Parathyroid adenoma (tissue), 2 donors: Measurements from ENCODE around the gene TBC1D17.

Experiments used
- H2AFZ ChIP-seq: fragments of 300-600 bp; sonication (generic); one replicate; pipeline ENCODE4 v1.7.0; 2017; ENCODE audit warnings: antibody characterized with exemption, mild to moderate bottlenecking
- H3K27ac ChIP-seq: fragments of 300-600 bp; sonication (generic); one replicate; pipeline ENCODE4 v1.7.0; 2017
- H3K27me3 ChIP-seq: fragments of 300-600 bp; sonication (generic); one replicate; pipeline ENCODE4 v1.7.0; 2017; ENCODE audit warnings: low read length; ENCODE audit not compliant: control insufficient read depth, insufficient read depth
- H3K36me3 ChIP-seq: fragments of 300-600 bp; sonication (generic); one replicate; pipeline ENCODE4 v1.7.0; 2017; ENCODE audit warnings: low read length; ENCODE audit not compliant: control insufficient read depth, insufficient read depth
- H3K4me1 ChIP-seq: fragments of 300-600 bp; sonication (generic); one replicate; pipeline ENCODE4 v1.7.0; 2017; ENCODE audit warnings: control low read depth
- H3K4me2 ChIP-seq: fragments of 300-600 bp; sonication (generic); one replicate; pipeline ENCODE4 v1.7.0; 2017; ENCODE audit warnings: low read length
- H3K4me3 ChIP-seq: fragments of 300-600 bp; sonication (generic); one replicate; pipeline ENCODE4 v1.7.0; 2017; ENCODE audit warnings: low read depth, low read length
- H3K79me2 ChIP-seq: fragments of 300-600 bp; sonication (generic); one replicate; pipeline ENCODE4 v1.7.0; 2017; ENCODE audit warnings: control low read depth
- H3K9ac ChIP-seq: fragments of 300-600 bp; sonication (generic); one replicate; pipeline ENCODE4 v1.7.0; 2017; ENCODE audit warnings: mild to moderate bottlenecking
- H3K9me3 ChIP-seq: fragments of 300-600 bp; sonication (generic); one replicate; pipeline ENCODE4 v1.7.0; 2017; ENCODE audit warnings: low read length; ENCODE audit not compliant: control insufficient read depth
- CTCF ChIP-seq: fragments of 300-600 bp; sonication (generic); IDR thresholded peaks from one replicate; pipeline ENCODE4 v1.7.0; 2017; ENCODE audit warnings: antibody characterized with exemption, mild to moderate bottlenecking
- donor health status: primary hyperparathyroidism.

Gene TBC1D17

GRCh38 chr19:49889038-49889686 lies 11.7 kb downstream of the TBC1D17 start:
- no peak for TF ChIP-seq CTCF
- no peaks in the 10 kb centered on the region for H3K79me2 ChIP-seq
- no peak overlapping the region for H3K4me3 ChIP-seq
- no peaks in the 10 kb centered on the region for H3K27me3 ChIP-seq
- no peak overlapping the region for H2AFZ ChIP-seq
- no peaks in the 10 kb centered on the region for H3K4me1 ChIP-seq
- no peak overlapping the region for H3K27ac ChIP-seq
- H3K9me3 ChIP-seq: no peaks in the 10 kb centered on the region
- no peak overlapping the region for H3K4me2 ChIP-seq
- no peak overlapping the region for H3K9ac ChIP-seq
- no peaks in the 10 kb centered on the region for H3K36me3 ChIP-seq

- Histone ChIP-seq H3K27me3 (no peaks in the 10 kb centered on the region), H3K27ac (no peak overlapping the region), H2AFZ (peak overlapping the region; percentile 50), H3K79me2 (no peaks in the 10 kb centered on the region), H3K9ac (no peak overlapping the region), H3K4me2 (peak overlapping the region; percentile 59), H3K9me3 (no peaks in the 10 kb centered on the region), H3K4me3 (no peak overlapping the region), H3K4me1 (no peaks in the 10 kb centered on the region), H3K36me3 (no peaks in the 10 kb centered on the region)
- peak; percentile 71 for TF ChIP-seq CTCF
Observed at GRCh38 chr19:49889687-49890348, 12.3 kb downstream of the TBC1D17 start.

- Histone ChIP-seq H3K4me1 (no peaks in the 10 kb centered on the region), H3K36me3 (no peaks in the 10 kb centered on the region), H3K79me2 (no peaks in the 10 kb centered on the region), H3K9ac (no peak overlapping the region), H3K4me3 (no peak overlapping the region), H3K27ac (no peak overlapping the region), H3K4me2 (peak overlapping the region; percentile 59), H3K27me3 (no peaks in the 10 kb centered on the region), H2AFZ (peak overlapping the region; percentile 50), H3K9me3 (no peaks in the 10 kb centered on the region)
- TF ChIP-seq CTCF: no peak
Observed at GRCh38 chr19:49890349-49891311, 13.1 kb downstream of the TBC1D17 start.

GRCh38 chr19:49891393-49891792 lies 13.9 kb downstream of the TBC1D17 start:
- Histone ChIP-seq H3K4me2 (no peak overlapping the region), H2AFZ (no peak overlapping the region), H3K79me2 (no peaks in the 10 kb centered on the region), H3K36me3 (no peaks in the 10 kb centered on the region), H3K4me3 (no peak overlapping the region), H3K27ac (no peak overlapping the region), H3K4me1 (no peaks in the 10 kb centered on the region), H3K9ac (no peak overlapping the region), H3K9me3 (no peaks in the 10 kb centered on the region), H3K27me3 (no peaks in the 10 kb centered on the region)
- TF ChIP-seq CTCF: no peak
